Measurements from ENCODE around the gene HNRNPL.
"Not testable (repeated sequence)": the region's sequence is repeated elsewhere in the genome, so short reads cannot be mapped to it uniquely, and the experiment has no call there.

HNRNPL gene

GRCh38 chr19:38800577-38801347 is 49.0 kb downstream of the HNRNPL start:
- Histone ChIP-seq H3K9me3 (ENCODE audit: severe bottlenecking) (no peaks in the 10 kb centered on the region), H3K27me3 (ENCODE audit: insufficient read depth, poor library complexity, severe bottlenecking) (no peaks in the 10 kb centered on the region), H3K27ac (ENCODE audit: poor library complexity, severe bottlenecking) (peak overlapping the region; percentile 53), H3K4me1 (ENCODE audit: insufficient read depth, poor library complexity, severe bottlenecking) (peaks cover 17% of the 10 kb centered on the region), H3K36me3 (ENCODE audit: low read depth) (no peaks in the 10 kb centered on the region), H3K4me3 (ENCODE audit: severe bottlenecking) (no peak overlapping the region)
- DNase-seq (ENCODE audit: low spot score), result no peak
- no peak for ATAC-seq (ENCODE audit: low read depth)
- no peak for TF ChIP-seq CTCF (IDR thresholded peaks at IDR 0.05; ENCODE audit: poor library complexity, severe bottlenecking)

GRCh38 chr19:38799104-38799503 is 50.7 kb downstream of the HNRNPL start:
- no peaks in the 10 kb centered on the region for H3K9me3 ChIP-seq (ENCODE audit: severe bottlenecking)
- peak overlapping the region; percentile 53 for H3K27ac ChIP-seq (ENCODE audit: poor library complexity, severe bottlenecking)
- peak; percentile 30; the same call in 2 of the 3 replicates for ATAC-seq (ENCODE audit: low read depth)
- no peak overlapping the region for H3K4me3 ChIP-seq (ENCODE audit: severe bottlenecking)
- H3K36me3 ChIP-seq (ENCODE audit: low read depth), result no peaks in the 10 kb centered on the region
- DNase-seq (ENCODE audit: low spot score), result no peak
- peaks cover 13% of the 10 kb centered on the region for H3K4me1 ChIP-seq (ENCODE audit: insufficient read depth, poor library complexity, severe bottlenecking)
- no peak for TF ChIP-seq CTCF (IDR thresholded peaks at IDR 0.05; ENCODE audit: poor library complexity, severe bottlenecking)
- H3K27me3 ChIP-seq (ENCODE audit: insufficient read depth, poor library complexity, severe bottlenecking), result no peaks in the 10 kb centered on the region

- not testable (repeated sequence) for H3K36me3 ChIP-seq (ENCODE audit: low read depth); DNase-seq (ENCODE audit: low spot score); ATAC-seq (ENCODE audit: low read depth); H3K4me3 ChIP-seq (ENCODE audit: severe bottlenecking); H3K27me3 ChIP-seq (ENCODE audit: insufficient read depth, poor library complexity, severe bottlenecking); H3K9me3 ChIP-seq (ENCODE audit: severe bottlenecking); H3K27ac ChIP-seq (ENCODE audit: poor library complexity, severe bottlenecking)
- H3K4me1 ChIP-seq (ENCODE audit: insufficient read depth, poor library complexity, severe bottlenecking), result peaks cover 22% of the 10 kb centered on the region
Measured at GRCh38 chr19:38797781-38798180, 52.0 kb downstream of the HNRNPL start.

- no peak for TF ChIP-seq CTCF (IDR thresholded peaks at IDR 0.05; ENCODE audit: poor library complexity, severe bottlenecking)
- Histone ChIP-seq H3K36me3 (ENCODE audit: low read depth) (no peaks in the 10 kb centered on the region), H3K27me3 (ENCODE audit: insufficient read depth, poor library complexity, severe bottlenecking) (no peaks in the 10 kb centered on the region), H3K27ac (ENCODE audit: poor library complexity, severe bottlenecking) (no peak overlapping the region), H3K4me3 (ENCODE audit: severe bottlenecking) (no peak overlapping the region), H3K9me3 (ENCODE audit: severe bottlenecking) (no peaks in the 10 kb centered on the region), H3K4me1 (ENCODE audit: insufficient read depth, poor library complexity, severe bottlenecking) (peaks cover 27% of the 10 kb centered on the region)
- ATAC-seq (ENCODE audit: low read depth), result no peak
- DNase-seq (ENCODE audit: low spot score), result no peak
Measured at GRCh38 chr19:38796154-38796553, 53.6 kb downstream of the HNRNPL start.

- Histone ChIP-seq H3K27ac (ENCODE audit: poor library complexity, severe bottlenecking) (no peak overlapping the region), H3K4me3 (ENCODE audit: severe bottlenecking) (no peak overlapping the region), H3K27me3 (ENCODE audit: insufficient read depth, poor library complexity, severe bottlenecking) (no peaks in the 10 kb centered on the region), H3K36me3 (ENCODE audit: low read depth) (no peaks in the 10 kb centered on the region), H3K9me3 (ENCODE audit: severe bottlenecking) (no peaks in the 10 kb centered on the region), H3K4me1 (ENCODE audit: insufficient read depth, poor library complexity, severe bottlenecking) (peaks cover 27% of the 10 kb centered on the region)
- no peak for TF ChIP-seq CTCF (IDR thresholded peaks at IDR 0.05; ENCODE audit: poor library complexity, severe bottlenecking)
- no peak for DNase-seq (ENCODE audit: low spot score)
- ATAC-seq (ENCODE audit: low read depth), result no peak
Measured at GRCh38 chr19:38795549-38795948, 54.2 kb downstream of the HNRNPL start.
